SH-SY5Y (cell line): ENCODE data around the gene VSX1.

Experiments
- GATA2 ChIP-seq: IDR thresholded peaks from 2 replicates; pipeline ENCODE4 v1.6.1; 2011; ENCODE audit warnings: mild to moderate bottlenecking, low read depth, low read length
- GATA3 ChIP-seq: IDR thresholded peaks from 2 replicates; pipeline ENCODE4 v1.6.1; 2011; ENCODE audit warnings: low read depth, mild to moderate bottlenecking, low read length, moderate library complexity

- TF ChIP-seq GATA3 (no peak), GATA2 (no peak)
Measured at GRCh38 chr20:25058847-25059810, 22.8 kb downstream of the VSX1 start.
